GM23338 (cell line): Measurements from ENCODE around the gene CLGN. TPM values are rescaled to one million over a fixed set of nuclear protein-coding genes. Genes with fewer than 3 reads are reported as not detected.

Source experiments
- EZH2 ChIP-seq: fragments of 200-600 bp; sonication (generic); IDR thresholded peaks from one replicate; pipeline ENCODE4 v1.8.0; 2017; ENCODE audit warnings: antibody characterized with exemption, mild to moderate bottlenecking, low read depth; ENCODE audit not compliant: unreplicated experiment
- EZH2phosphoT487 ChIP-seq: fragments of 200-600 bp; sonication (generic); IDR thresholded peaks from one replicate; pipeline ENCODE4 v1.8.1; 2018; ENCODE audit warnings: antibody characterized with exemption; ENCODE audit not compliant: unreplicated experiment
- JUNB ChIP-seq: IDR thresholded peaks from one replicate; pipeline ENCODE4 v1.6.1; 2016; ENCODE audit warnings: antibody characterized with exemption; ENCODE audit not compliant: unreplicated experiment
- NANOG ChIP-seq: IDR thresholded peaks from 2 replicates; pipeline ENCODE4 v1.6.1; 2016; ENCODE audit warnings: antibody characterized with exemption, borderline replicate concordance
- POLR2AphosphoS5 ChIP-seq: IDR thresholded peaks from 2 replicates; pipeline ENCODE4 v1.6.1; 2016; ENCODE audit warnings: antibody characterized with exemption, low read depth
- STAT1 ChIP-seq: IDR thresholded peaks from one replicate; pipeline ENCODE4 v1.6.1; 2016; ENCODE audit warnings: antibody characterized with exemption; ENCODE audit not compliant: unreplicated experiment
- ZNF114 ChIP-seq: fragments of 250-450 bp; sonication (Bioruptor Pico); IDR thresholded peaks from 2 replicates; pipeline ENCODE4 v1.5.0; 2020; ENCODE audit warnings: mild to moderate bottlenecking, moderate library complexity
- ZNF331 ChIP-seq: fragments of 250-450 bp; sonication (Bioruptor Pico); IDR thresholded peaks from 2 replicates; pipeline ENCODE4 v1.5.0; 2020; ENCODE audit warnings: low read depth, mild to moderate bottlenecking, moderate library complexity
- polyA plus RNA-seq: library from polyadenylated mRNA; unstranded; fragments of >200 nt; fragmentation: Nextera tagmentation; extraction: Ambion mirVana; gene quantifications from 2 replicates; pipeline ENCODE4 v1.2.1, GENCODE V29; 2016
- total RNA-seq: library from RNA; depleted of rRNA; stranded (reverse); fragments of >200 nt; shearing (Covaris generic); gene quantifications from 2 replicates; pipeline ENCODE4 v1.2.3, GENCODE V29; 2014
- TF ChIP-seq, protein P1 (sequence below): fragments of 250-450 bp; sonication (Bioruptor Pico); IDR thresholded peaks from 2 replicates; pipeline ENCODE4 v1.5.0; 2020; ENCODE audit warnings: mild to moderate bottlenecking, moderate library complexity
- TF ChIP-seq, protein P2 (sequence below): IDR thresholded peaks from one replicate; pipeline ENCODE4 v1.6.1; 2018; ENCODE audit warnings: antibody characterized with exemption; ENCODE audit not compliant: unreplicated experiment

CLGN gene
- total and polyA plus RNA-seq, 2 experiments from 2014 or later: 4.0 to 5.2 TPM

DNA sequence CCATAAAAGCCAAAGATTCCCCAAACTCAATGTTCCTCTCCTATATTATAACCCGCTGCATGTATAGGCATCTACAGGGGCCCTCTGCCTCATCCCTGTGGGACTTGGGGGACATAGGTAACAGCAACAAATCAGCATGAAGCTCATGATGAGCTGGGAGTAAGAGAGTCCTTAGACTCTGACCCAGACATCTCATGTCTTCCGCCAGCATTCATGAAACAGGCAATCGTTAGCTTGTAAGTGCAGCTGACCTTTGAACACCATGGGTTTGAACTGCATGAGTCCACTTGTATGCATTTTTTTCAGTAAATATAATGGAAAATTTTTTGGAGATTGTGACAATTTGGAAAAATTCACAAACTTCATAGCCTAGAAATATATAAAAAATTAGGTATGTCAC is 64.4 kb downstream of the CLGN start (continued):
- TF ChIP-seq, protein P1, sequence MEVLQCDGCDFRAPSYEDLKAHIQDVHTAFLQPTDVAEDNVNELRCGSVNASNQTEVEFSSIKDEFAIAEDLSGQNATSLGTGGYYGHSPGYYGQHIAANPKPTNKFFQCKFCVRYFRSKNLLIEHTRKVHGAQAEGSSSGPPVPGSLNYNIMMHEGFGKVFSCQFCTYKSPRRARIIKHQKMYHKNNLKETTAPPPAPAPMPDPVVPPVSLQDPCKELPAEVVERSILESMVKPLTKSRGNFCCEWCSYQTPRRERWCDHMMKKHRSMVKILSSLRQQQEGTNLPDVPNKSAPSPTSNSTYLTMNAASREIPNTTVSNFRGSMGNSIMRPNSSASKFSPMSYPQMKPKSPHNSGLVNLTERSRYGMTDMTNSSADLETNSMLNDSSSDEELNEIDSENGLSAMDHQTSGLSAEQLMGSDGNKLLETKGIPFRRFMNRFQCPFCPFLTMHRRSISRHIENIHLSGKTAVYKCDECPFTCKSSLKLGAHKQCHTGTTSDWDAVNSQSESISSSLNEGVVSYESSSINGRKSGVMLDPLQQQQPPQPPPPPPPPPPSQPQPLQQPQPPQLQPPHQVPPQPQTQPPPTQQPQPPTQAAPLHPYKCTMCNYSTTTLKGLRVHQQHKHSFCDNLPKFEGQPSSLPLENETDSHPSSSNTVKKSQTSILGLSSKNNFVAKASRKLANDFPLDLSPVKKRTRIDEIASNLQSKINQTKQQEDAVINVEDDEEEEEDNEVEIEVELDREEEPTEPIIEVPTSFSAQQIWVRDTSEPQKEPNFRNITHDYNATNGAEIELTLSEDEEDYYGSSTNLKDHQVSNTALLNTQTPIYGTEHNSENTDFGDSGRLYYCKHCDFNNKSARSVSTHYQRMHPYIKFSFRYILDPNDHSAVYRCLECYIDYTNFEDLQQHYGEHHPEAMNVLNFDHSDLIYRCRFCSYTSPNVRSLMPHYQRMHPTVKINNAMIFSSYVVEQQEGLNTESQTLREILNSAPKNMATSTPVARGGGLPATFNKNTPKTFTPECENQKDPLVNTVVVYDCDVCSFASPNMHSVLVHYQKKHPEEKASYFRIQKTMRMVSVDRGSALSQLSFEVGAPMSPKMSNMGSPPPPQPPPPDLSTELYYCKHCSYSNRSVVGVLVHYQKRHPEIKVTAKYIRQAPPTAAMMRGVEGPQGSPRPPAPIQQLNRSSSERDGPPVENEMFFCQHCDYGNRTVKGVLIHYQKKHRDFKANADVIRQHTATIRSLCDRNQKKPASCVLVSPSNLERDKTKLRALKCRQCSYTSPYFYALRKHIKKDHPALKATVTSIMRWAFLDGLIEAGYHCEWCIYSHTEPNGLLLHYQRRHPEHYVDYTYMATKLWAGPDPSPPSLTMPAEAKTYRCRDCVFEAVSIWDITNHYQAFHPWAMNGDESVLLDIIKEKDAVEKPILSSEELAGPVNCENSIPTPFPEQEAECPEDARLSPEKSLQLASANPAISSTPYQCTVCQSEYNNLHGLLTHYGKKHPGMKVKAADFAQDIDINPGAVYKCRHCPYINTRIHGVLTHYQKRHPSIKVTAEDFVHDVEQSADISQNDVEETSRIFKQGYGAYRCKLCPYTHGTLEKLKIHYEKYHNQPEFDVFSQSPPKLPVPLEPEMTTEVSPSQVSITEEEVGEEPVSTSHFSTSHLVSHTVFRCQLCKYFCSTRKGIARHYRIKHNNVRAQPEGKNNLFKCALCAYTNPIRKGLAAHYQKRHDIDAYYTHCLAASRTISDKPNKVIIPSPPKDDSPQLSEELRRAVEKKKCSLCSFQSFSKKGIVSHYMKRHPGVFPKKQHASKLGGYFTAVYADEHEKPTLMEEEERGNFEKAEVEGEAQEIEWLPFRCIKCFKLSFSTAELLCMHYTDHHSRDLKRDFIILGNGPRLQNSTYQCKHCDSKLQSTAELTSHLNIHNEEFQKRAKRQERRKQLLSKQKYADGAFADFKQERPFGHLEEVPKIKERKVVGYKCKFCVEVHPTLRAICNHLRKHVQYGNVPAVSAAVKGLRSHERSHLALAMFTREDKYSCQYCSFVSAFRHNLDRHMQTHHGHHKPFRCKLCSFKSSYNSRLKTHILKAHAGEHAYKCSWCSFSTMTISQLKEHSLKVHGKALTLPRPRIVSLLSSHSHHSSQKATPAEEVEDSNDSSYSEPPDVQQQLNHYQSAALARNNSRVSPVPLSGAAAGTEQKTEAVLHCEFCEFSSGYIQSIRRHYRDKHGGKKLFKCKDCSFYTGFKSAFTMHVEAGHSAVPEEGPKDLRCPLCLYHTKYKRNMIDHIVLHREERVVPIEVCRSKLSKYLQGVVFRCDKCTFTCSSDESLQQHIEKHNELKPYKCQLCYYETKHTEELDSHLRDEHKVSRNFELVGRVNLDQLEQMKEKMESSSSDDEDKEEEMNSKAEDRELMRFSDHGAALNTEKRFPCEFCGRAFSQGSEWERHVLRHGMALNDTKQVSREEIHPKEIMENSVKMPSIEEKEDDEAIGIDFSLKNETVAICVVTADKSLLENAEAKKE: no peak
- TF ChIP-seq STAT1 (no peak), POLR2AphosphoS5 (no peak), JUNB (no peak), NANOG (no peak), EZH2 (no peak), EZH2phosphoT487 (no peak), ZNF114 (CRISPR knock-in tag) (no peak), ZNF331 (CRISPR knock-in tag) (no peak)
- TF ChIP-seq, protein P2, sequence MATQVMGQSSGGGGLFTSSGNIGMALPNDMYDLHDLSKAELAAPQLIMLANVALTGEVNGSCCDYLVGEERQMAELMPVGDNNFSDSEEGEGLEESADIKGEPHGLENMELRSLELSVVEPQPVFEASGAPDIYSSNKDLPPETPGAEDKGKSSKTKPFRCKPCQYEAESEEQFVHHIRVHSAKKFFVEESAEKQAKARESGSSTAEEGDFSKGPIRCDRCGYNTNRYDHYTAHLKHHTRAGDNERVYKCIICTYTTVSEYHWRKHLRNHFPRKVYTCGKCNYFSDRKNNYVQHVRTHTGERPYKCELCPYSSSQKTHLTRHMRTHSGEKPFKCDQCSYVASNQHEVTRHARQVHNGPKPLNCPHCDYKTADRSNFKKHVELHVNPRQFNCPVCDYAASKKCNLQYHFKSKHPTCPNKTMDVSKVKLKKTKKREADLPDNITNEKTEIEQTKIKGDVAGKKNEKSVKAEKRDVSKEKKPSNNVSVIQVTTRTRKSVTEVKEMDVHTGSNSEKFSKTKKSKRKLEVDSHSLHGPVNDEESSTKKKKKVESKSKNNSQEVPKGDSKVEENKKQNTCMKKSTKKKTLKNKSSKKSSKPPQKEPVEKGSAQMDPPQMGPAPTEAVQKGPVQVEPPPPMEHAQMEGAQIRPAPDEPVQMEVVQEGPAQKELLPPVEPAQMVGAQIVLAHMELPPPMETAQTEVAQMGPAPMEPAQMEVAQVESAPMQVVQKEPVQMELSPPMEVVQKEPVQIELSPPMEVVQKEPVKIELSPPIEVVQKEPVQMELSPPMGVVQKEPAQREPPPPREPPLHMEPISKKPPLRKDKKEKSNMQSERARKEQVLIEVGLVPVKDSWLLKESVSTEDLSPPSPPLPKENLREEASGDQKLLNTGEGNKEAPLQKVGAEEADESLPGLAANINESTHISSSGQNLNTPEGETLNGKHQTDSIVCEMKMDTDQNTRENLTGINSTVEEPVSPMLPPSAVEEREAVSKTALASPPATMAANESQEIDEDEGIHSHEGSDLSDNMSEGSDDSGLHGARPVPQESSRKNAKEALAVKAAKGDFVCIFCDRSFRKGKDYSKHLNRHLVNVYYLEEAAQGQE: no peak
